HTR-8/SVneo (cell line): ENCODE measurements around the gene KRT71.

Experiments used
- DNase-seq: peaks from one replicate; pipeline ENCODE4 v3.0.0; 2011; ENCODE audit warnings: low spot score, mixed read lengths; ENCODE audit not compliant: insufficient read length
- FAIRE-seq: peaks from 2 replicates; lab custom pipeline; 2011; peaks lifted over from hg19 to GRCh38; lab: Jason Lieb, UNC

Gene KRT71

GRCh38 chr12:52577316-52577715 lies 24.4 kb upstream of the KRT71 start:
- no peak for FAIRE-seq
- DNase-seq, result no peak

- DNase-seq (no peak), FAIRE-seq (no peak)
These were observed 23.0 kb upstream of the KRT71 start for GRCh38 chr12:52575948-52576347.

- FAIRE-seq (no peak), DNase-seq (no peak)
These were observed 22.3 kb upstream of the KRT71 start for GRCh38 chr12:52575256-52575655.

- DNase-seq (no peak), FAIRE-seq (no peak)
These were observed 20.8 kb upstream of the KRT71 start, which contains the start of gene KRT74 for GRCh38 chr12:52573743-52574142. Gene KRT74 (minus strand): TSS chr12:52573843. CDS start chr12:52573777, 66 bp downstream.

- no peak for FAIRE-seq
These were observed 20.4 kb upstream of the KRT71 start for GRCh38 chr12:52573306-52573705.

GRCh38 chr12:52570511-52570910 lies 17.6 kb upstream of the KRT71 start:
- FAIRE-seq, result no peak
- no peak for DNase-seq

More at GRCh38 chr12:52573306-52573705, 20.4 kb upstream of the KRT71 start:
- no peak for DNase-seq

GRCh38 chr12:52568111-52568510 lies 15.2 kb upstream of the KRT71 start:
- DNase-seq (no peak), FAIRE-seq (no peak)

- DNase-seq (no peak), FAIRE-seq (no peak)
These were observed 13.9 kb upstream of the KRT71 start for GRCh38 chr12:52566847-52567291.

GRCh38 chr12:52564582-52564981 lies 11.6 kb upstream of the KRT71 start:
- DNase-seq (no peak), FAIRE-seq (no peak)

- no peak for DNase-seq
- FAIRE-seq, result no peak
These were observed 9.0 kb upstream of the KRT71 start for GRCh38 chr12:52561880-52562449.

- FAIRE-seq (no peak), DNase-seq (no peak)
These were observed 7.0 kb upstream of the KRT71 start for GRCh38 chr12:52559979-52560378.

- no peak for DNase-seq
- no peak for FAIRE-seq
These were observed 6.0 kb upstream of the KRT71 start for GRCh38 chr12:52558781-52559445.

- no peak for FAIRE-seq
- DNase-seq, result no peak
These were observed 4.5 kb upstream of the KRT71 start for GRCh38 chr12:52557476-52557875.

- DNase-seq, result no peak
These were observed 2.6 kb upstream of the KRT71 start for GRCh38 chr12:52555577-52555976.

GRCh38 chr12:52552055-52552454 lies 890 bp downstream of the KRT71 start:
- no peak for FAIRE-seq
- DNase-seq, result no peak

More at GRCh38 chr12:52555577-52555976, 2.6 kb upstream of the KRT71 start:
- FAIRE-seq, result no peak

GRCh38 chr12:52551216-52551865 lies 1.6 kb downstream of the KRT71 start:
- DNase-seq (no peak), FAIRE-seq (no peak)

- DNase-seq, result no peak
- no peak for FAIRE-seq
These were observed 6.8 kb downstream of the KRT71 start for GRCh38 chr12:52546126-52546525.

- no peak for FAIRE-seq
These were observed 8.7 kb downstream of the KRT71 start for GRCh38 chr12:52543985-52544883.

GRCh38 chr12:52542785-52543318 lies 10.1 kb downstream of the KRT71 start:
- no peak for DNase-seq

More at GRCh38 chr12:52543985-52544883, 8.7 kb downstream of the KRT71 start:
- DNase-seq, result no peak

GRCh38 chr12:52542157-52542556 lies 10.8 kb downstream of the KRT71 start:
- no peak for DNase-seq
- FAIRE-seq, result no peak

More at GRCh38 chr12:52542785-52543318, 10.1 kb downstream of the KRT71 start:
- no peak for FAIRE-seq
